C4-2B (cell line): ENCODE data around the gene CCSER2.

Experiments
- CTCF ChIP-seq: fragments of 450-650 bp; conservative IDR thresholded peaks from 2 replicates; pipeline ENCODE4 v1.5.1; 2017; ENCODE audit warnings: mild to moderate bottlenecking
- ZFX ChIP-seq: fragments of 450-650 bp; IDR thresholded peaks from 2 replicates; pipeline ENCODE4 v1.6.1; 2017

GRCh38 chr10:84339025-84339424 is 10.6 kb downstream of the CCSER2 start:
- TF ChIP-seq CTCF (no peak), ZFX (no peak)
